HL-60 (cell line): ENCODE measurements around the gene BRAF.
"Not testable (repeated sequence)": the region's sequence is repeated elsewhere in the genome, so short reads cannot be mapped to it uniquely, and the experiment has no call there.

ENCODE experiments used
- DNase-seq, 2 experiments: peaks; one replicate each; pipeline ENCODE4 v3.0.0-alpha.2; 2010 to 2020; ENCODE audit warnings: low read depth in 1 of 2, low spot score in 1 of 2
- H3K27ac ChIP-seq: fragments of 250-450 bp; sonication (Bioruptor Pico); replicated peaks from 2 replicates; pipeline ENCODE4 v1.5.1; 2020; ENCODE audit warnings: mild to moderate bottlenecking, moderate library complexity
- H3K27me3 ChIP-seq: fragments of 250-450 bp; sonication (Bioruptor Pico); 2 replicates; pipeline ENCODE4 v1.5.1; 2021; ENCODE audit warnings: mild to moderate bottlenecking, moderate library complexity; ENCODE audit not compliant: insufficient read depth, poor library complexity, severe bottlenecking
- H3K4me3 ChIP-seq: replicated peaks from 2 replicates; pipeline ENCODE4 v1.5.1; 2011; ENCODE audit warnings: mild to moderate bottlenecking, control low read depth, low read length; ENCODE audit not compliant: insufficient read depth
- GABPA ChIP-seq: IDR thresholded peaks from 2 replicates; pipeline ENCODE4 v1.6.1; 2012; ENCODE audit warnings: low read depth
- POLR2AphosphoS5 ChIP-seq: IDR thresholded peaks from 2 replicates; pipeline ENCODE4 v1.6.1; 2012; ENCODE audit warnings: low read depth
- REST ChIP-seq: IDR thresholded peaks from 2 replicates; pipeline ENCODE4 v1.6.1; 2012; ENCODE audit warnings: low read depth; ENCODE audit not compliant: insufficient replicate concordance
- SPI1 ChIP-seq: IDR thresholded peaks from 2 replicates; pipeline ENCODE4 v1.6.1; 2012; ENCODE audit warnings: low read depth, mild to moderate bottlenecking, borderline replicate concordance
- TF ChIP-seq, protein P1 (sequence below): IDR thresholded peaks from one replicate; pipeline ENCODE4 v1.5.1; 2011; ENCODE audit warnings: low read length, control low read depth, inconsistent platforms; ENCODE audit not compliant: insufficient read depth

Gene BRAF

GRCh38 chr7:140744005-140744404, 180.7 kb downstream of the BRAF start:
- Histone ChIP-seq H3K27ac (no peak overlapping the region), H3K27me3 (no peaks in the 10 kb centered on the region), H3K4me3 (no peak overlapping the region)
- TF ChIP-seq, protein P1, sequence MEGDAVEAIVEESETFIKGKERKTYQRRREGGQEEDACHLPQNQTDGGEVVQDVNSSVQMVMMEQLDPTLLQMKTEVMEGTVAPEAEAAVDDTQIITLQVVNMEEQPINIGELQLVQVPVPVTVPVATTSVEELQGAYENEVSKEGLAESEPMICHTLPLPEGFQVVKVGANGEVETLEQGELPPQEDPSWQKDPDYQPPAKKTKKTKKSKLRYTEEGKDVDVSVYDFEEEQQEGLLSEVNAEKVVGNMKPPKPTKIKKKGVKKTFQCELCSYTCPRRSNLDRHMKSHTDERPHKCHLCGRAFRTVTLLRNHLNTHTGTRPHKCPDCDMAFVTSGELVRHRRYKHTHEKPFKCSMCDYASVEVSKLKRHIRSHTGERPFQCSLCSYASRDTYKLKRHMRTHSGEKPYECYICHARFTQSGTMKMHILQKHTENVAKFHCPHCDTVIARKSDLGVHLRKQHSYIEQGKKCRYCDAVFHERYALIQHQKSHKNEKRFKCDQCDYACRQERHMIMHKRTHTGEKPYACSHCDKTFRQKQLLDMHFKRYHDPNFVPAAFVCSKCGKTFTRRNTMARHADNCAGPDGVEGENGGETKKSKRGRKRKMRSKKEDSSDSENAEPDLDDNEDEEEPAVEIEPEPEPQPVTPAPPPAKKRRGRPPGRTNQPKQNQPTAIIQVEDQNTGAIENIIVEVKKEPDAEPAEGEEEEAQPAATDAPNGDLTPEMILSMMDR, result no peak
- no peak for TF ChIP-seq REST
- no peak for TF ChIP-seq SPI1
- no peak for TF ChIP-seq GABPA
- TF ChIP-seq POLR2AphosphoS5, result no peak
- no peak for DNase-seq

DNA sequence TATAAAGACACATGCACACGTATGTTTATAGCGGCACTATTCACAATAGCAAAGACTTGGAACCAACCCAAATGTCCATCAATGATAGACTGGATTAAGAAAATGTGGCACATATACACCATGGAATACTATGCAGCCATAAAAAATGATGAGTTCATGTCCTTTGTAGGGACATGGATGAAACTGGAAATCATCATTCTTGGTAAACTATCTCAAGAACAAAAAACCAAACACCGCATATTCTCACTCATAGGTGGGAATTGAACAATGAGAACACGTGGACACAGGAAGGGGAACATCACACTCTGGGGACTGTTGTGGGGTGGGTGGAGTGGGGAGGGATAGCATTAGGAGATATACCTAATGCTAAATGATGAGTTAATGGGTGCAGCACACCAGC, 181.5 kb downstream of the BRAF start:
- not testable (repeated sequence) for H3K27me3 ChIP-seq, H3K27ac ChIP-seq, H3K4me3 ChIP-seq, DNase-seq

DNA sequence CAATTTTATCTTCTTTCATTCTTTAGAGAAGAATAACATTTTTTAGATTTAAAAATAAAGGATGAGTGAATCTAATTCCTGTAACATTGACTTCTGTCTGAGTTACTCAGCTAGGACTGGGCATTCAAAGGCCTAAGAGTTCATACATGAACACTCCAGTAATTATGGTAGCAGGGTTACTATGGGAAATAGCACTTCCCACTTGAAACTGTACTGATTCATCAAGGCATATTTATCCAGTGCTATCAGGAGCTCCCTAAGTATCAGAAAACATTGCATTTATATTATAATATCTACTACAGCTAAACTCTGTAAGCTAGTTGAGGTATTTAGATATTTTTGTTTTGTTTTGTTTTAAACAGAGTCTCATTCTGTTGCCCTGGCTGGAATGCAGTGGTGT, 186.4 kb downstream of the BRAF start:
- no peak for DNase-seq
- H3K27me3 ChIP-seq, result no peaks in the 10 kb centered on the region
- H3K4me3 ChIP-seq, result no peak overlapping the region
- no peak overlapping the region for H3K27ac ChIP-seq
- TF ChIP-seq POLR2AphosphoS5 (no peak), GABPA (no peak), REST (no peak), SPI1 (no peak)
- TF ChIP-seq, protein P1, result no peak

DNA sequence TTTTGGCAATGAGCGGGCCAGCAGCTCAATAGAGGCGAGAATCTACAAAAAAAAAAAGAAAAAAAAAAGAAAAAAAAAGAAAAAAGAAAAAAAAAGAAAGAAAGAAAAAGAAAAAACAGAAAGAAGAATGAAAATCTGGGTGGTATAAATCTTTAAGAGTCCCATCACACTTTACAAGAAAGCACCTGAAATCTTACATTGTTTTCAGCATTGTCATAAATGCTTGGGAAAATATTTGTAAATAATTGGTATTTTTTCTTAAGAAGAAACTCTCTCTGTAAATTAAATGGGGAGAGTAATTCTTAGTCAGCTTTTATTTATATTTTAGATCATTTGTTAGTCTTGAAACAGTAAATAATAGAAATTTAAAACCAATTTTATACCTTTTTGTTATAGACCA, 190.0 kb downstream of the BRAF start:
- no peak overlapping the region for H3K27ac ChIP-seq
- no peak overlapping the region for H3K4me3 ChIP-seq
- no peaks in the 10 kb centered on the region for H3K27me3 ChIP-seq
- TF ChIP-seq GABPA (no peak), REST (no peak), SPI1 (no peak), POLR2AphosphoS5 (no peak)
- TF ChIP-seq, protein P1, result no peak
- DNase-seq, result no peak
